OCI-LY7 (cell line): ENCODE measurements around the gene STIM2.

Source experiments
- EZH2phosphoT487 ChIP-seq: fragments of 200-600 bp; sonication (generic); IDR thresholded peaks from 2 replicates; pipeline ENCODE4 v1.6.1; 2018; ENCODE audit warnings: low read depth, borderline replicate concordance, mild to moderate bottlenecking, mixed run types, antibody characterized with exemption, low read length, moderate library complexity, mixed read lengths
- TF ChIP-seq, protein P1 (sequence below): fragments of 200-600 bp; sonication (generic); conservative IDR thresholded peaks from 2 replicates; pipeline ENCODE4 v1.5.1; 2014; ENCODE audit warnings: mild to moderate bottlenecking, antibody characterized with exemption, low read length, moderate library complexity, mixed read lengths

DNA sequence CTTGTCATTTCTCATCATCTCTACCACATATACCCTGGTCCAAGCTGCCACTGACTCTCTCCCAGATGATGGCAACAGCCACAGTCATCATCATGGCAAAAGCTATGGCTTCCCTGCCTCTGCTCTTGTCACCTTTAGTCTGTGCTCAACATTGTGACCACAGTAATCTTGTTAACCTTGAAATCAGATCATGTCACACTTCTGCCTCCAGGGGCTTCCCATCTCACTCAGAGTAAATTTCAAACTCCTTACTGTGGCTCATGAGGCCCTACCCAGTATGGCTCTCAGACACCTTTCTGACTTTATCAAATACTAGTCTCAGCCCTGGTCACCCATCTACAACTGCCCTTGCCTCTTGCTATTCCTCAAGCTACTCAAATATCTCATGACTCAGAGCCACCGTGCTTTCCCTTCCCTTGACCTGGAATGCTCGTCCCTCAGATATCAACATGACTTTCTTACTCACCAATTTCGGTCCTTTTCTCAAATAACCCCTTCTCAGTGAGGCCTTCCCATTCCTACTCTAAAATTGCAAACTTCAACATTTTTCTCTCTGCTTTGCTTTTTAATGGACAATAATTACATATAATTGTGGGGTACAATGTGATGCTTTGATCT lies 41.1 kb upstream of the STIM2 start:
- TF ChIP-seq, protein P1, sequence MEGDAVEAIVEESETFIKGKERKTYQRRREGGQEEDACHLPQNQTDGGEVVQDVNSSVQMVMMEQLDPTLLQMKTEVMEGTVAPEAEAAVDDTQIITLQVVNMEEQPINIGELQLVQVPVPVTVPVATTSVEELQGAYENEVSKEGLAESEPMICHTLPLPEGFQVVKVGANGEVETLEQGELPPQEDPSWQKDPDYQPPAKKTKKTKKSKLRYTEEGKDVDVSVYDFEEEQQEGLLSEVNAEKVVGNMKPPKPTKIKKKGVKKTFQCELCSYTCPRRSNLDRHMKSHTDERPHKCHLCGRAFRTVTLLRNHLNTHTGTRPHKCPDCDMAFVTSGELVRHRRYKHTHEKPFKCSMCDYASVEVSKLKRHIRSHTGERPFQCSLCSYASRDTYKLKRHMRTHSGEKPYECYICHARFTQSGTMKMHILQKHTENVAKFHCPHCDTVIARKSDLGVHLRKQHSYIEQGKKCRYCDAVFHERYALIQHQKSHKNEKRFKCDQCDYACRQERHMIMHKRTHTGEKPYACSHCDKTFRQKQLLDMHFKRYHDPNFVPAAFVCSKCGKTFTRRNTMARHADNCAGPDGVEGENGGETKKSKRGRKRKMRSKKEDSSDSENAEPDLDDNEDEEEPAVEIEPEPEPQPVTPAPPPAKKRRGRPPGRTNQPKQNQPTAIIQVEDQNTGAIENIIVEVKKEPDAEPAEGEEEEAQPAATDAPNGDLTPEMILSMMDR = peak; percentile 37
- TF ChIP-seq EZH2phosphoT487 = no peak
